Measurements from ENCODE around the gene SLC13A4.
"Not testable (repeated sequence)": the region's sequence is repeated elsewhere in the genome, so short reads cannot be mapped to it uniquely, and the experiment has no call there.

The SLC13A4 gene

DNA sequence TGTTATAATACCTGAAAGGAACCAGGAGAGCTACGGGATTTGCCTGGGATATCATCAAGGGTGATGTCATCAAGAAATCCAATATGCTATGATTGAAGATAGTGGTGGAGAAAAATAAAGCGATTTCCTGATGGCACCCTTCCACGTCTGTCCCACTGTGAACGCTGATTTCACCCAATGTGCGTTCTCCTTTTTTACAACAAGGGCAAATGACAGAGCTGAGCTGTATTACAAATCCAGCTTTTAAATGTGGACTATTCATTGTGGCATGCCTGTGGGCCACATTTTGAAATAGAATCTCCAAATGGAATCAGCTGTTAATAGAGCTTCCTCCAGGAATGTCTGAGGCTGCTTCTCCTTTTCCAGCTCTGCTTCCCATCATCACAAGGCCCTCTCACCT lies 23.3 kb downstream of the SLC13A4 start:
- DNase-seq (ENCODE audit: low read depth): no peak
- TF ChIP-seq, protein P1, sequence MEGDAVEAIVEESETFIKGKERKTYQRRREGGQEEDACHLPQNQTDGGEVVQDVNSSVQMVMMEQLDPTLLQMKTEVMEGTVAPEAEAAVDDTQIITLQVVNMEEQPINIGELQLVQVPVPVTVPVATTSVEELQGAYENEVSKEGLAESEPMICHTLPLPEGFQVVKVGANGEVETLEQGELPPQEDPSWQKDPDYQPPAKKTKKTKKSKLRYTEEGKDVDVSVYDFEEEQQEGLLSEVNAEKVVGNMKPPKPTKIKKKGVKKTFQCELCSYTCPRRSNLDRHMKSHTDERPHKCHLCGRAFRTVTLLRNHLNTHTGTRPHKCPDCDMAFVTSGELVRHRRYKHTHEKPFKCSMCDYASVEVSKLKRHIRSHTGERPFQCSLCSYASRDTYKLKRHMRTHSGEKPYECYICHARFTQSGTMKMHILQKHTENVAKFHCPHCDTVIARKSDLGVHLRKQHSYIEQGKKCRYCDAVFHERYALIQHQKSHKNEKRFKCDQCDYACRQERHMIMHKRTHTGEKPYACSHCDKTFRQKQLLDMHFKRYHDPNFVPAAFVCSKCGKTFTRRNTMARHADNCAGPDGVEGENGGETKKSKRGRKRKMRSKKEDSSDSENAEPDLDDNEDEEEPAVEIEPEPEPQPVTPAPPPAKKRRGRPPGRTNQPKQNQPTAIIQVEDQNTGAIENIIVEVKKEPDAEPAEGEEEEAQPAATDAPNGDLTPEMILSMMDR (IDR thresholded peaks at IDR 0.05; ENCODE audit: insufficient read depth, low read depth, low read length, missing control alignments): no peak
- H3K4me3 ChIP-seq (ENCODE audit: low read depth, low read length): no peak overlapping the region

DNA sequence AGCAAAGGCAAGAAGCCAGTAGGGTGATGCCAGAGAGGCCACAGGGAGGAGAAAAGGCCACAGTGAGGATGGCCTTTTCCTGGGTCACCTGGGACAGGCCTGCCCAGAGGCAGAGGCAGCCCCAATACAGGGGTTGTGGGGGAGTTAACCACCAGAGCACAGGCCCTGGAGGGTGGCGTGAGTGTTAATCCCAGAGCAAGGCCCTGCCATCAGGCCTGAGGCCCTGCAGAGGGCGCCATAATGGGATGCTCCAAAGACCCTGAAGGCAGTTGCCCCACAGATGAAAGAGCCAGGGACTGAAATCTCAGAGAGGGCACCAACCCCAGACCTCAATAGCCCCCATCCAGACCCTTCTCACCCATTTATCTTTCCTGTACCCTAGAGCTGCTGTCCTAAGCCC lies 23.9 kb downstream of the SLC13A4 start:
- H3K4me3 ChIP-seq (ENCODE audit: low read depth, low read length): no peak overlapping the region
- TF ChIP-seq, protein P1 (IDR thresholded peaks at IDR 0.05; ENCODE audit: insufficient read depth, low read depth, low read length, missing control alignments): peak; percentile 32
- no peak for DNase-seq (ENCODE audit: low read depth)

DNA sequence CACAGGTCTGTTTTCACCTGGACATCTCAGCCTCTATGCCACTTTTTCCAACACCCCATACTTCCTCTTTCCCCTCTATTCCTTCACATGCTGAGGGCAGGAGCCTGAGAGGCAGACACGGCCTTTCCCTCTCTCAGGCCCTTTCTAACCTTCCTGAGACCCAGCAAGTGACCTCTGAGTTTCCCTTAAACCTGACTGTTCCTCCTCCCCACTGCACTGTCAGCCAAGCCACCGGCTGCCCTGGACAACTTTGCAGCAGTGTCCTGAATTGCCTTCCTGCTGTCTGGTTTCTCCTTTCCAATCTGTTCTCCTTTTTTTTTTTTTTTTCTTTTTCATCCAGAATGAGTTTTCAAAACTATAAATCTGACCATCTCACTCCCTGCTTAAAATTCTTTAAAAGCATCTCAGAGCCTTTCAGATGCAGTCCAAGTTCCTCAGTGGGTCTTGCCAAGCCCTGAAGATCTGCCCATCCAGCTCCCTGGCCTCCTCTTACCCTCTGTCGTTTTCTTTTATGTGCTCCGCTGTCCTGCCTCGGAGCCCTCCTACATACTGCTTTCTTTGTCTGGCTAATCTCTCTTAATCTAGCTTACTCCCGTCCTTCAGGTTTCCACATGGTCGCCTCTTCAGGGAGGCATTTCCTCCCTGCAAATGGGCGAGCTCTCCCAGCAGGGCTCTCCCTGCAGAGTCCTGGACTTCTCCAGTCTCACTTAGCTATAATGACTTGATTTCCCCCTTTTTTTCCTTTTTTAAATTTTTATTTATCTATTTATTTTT lies 30.5 kb downstream of the SLC13A4 start:
- H3K4me3 ChIP-seq (ENCODE audit: low read depth, low read length): no peak overlapping the region
- no peak for DNase-seq (ENCODE audit: low read depth)
- TF ChIP-seq, protein P1 (IDR thresholded peaks at IDR 0.05; ENCODE audit: insufficient read depth, low read depth, low read length, missing control alignments): no peak

DNA sequence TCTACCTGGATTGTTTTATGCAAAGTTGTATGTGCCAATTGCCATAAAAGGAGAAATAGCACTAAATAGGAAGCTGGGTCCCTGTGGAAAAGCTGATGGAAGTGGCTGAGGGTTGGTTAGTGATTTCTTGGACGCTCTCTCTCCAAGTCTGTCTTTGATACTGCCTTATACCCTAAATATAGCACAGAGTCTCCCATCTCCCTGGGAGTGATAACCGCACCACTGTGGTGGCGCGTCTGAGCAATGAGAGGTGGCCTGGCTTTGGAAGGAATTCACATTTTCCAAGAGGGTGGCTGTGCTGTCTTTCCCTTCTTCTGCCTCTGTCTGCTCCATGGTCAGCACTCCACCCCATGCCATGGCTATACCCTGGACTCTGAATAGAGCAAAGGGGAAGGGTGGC lies 34.4 kb downstream of the SLC13A4 start:
- DNase-seq (ENCODE audit: low read depth): no peak
- H3K4me3 ChIP-seq (ENCODE audit: low read depth, low read length): no peak overlapping the region
- TF ChIP-seq, protein P1 (IDR thresholded peaks at IDR 0.05; ENCODE audit: insufficient read depth, low read depth, low read length, missing control alignments): no peak

DNA sequence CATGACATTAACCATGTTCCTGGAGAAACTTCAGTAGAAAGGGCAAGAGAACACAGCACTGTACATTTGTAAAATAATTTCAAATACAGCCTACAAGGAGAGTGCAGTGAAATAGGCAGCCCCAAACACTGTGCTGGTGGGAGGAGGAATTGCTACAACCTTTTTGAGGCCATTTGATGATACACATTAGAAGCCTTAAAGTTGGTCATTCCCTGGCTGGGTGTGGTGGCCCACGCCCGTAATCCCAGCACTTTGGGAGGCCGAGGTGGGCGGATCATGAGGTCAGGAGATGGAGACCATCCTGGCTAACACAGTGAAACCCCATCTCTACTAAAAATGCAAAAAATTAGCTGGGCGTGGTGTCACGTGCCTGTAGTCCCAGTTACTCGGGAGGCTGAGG lies 35.4 kb downstream of the SLC13A4 start:
- H3K4me3 ChIP-seq (ENCODE audit: low read depth, low read length): not testable (repeated sequence)

DNA sequence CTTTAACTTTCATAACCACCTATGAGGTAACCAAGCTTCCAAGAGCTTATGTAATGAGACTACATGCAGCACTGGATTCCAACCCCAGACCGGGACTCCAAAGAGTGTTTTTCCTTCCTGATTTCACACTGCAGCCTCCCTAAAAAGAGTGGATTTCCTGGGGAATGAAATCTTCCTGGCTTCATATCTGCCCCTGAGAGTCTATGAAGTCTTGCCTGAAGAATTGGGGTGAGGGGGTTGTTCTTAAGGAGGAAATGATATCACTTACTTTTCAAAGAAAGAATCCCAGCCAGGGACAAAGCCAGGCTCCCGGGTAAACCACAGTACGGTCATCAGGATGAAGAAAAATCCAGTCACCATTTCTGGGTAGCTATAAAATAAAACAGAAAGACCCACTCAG lies 35.9 kb downstream of the SLC13A4 start:
- TF ChIP-seq, protein P1 (IDR thresholded peaks at IDR 0.05; ENCODE audit: insufficient read depth, low read depth, low read length, missing control alignments): no peak
- H3K4me3 ChIP-seq (ENCODE audit: low read depth, low read length): no peak overlapping the region
- DNase-seq (ENCODE audit: low read depth): no peak

More for the DNA sequence above, 35.4 kb downstream of the SLC13A4 start:
- not testable (repeated sequence) for DNase-seq (ENCODE audit: low read depth)

DNA sequence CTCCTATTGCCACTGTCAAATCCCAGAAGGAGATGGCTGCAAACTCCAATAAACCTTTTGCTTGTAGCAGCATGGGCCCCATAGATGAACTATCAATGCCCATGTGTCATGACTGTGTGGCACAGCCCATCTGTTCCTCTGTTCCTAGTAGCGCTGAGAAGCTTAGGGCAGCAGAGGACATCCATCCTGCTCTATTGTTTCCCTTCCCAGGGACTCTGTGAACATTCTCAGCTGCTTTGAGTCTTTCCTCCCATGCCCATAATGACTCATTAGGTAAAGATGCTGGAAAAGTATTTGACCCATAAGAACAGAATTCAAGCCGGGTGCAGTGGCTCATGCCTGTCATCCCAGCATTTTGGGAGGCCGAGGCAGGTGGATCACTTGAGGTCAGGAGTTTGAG lies 37.4 kb downstream of the SLC13A4 start:
- H3K4me3 ChIP-seq (ENCODE audit: low read depth, low read length): no peak overlapping the region
- no peak for DNase-seq (ENCODE audit: low read depth)
- TF ChIP-seq, protein P1 (IDR thresholded peaks at IDR 0.05; ENCODE audit: insufficient read depth, low read depth, low read length, missing control alignments): no peak
